GM21619 (cell line): ENCODE measurements around the gene EVI5.
A peak's percentile ranks its signal among the peaks of the same experiment; 100 is the strongest.
"Not testable (repeated sequence)": the region's sequence is repeated elsewhere in the genome, so short reads cannot be mapped to it uniquely, and the experiment has no call there.

Source experiments
- ATAC-seq: cut with Tn5 transposase; IDR thresholded peaks from one replicate; pipeline ENCODE4 v1.9.1; 2021; ENCODE audit not compliant: unreplicated experiment

The EVI5 gene

DNA sequence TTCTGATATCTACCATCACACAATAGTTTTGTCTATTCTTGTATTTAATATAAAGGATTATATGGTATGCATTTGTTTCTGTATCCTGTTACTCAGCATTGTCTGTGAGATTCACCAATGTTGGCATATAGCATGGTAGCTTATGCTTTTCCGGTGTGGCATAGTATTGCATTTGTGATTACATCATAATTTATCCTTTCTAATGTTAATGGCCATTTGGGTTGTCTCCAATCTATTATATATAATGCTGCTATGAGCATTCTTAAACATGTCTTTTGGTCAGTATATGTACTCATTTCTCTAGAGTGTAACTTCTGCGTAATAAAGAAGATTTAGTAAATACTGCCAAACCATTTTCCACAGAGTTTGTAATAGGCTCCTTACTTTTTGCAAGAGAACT lies 257.2 kb downstream of the EVI5 start:
- no peak for ATAC-seq

- not testable (repeated sequence) for ATAC-seq
These were observed 259.8 kb downstream of the EVI5 start for GRCh38 chr1:92524944-92525590.

- no peak for ATAC-seq
These were observed 265.9 kb downstream of the EVI5 start for GRCh38 chr1:92519043-92519442.

GRCh38 chr1:92516574-92516973 lies 268.3 kb downstream of the EVI5 start:
- no peak for ATAC-seq

DNA sequence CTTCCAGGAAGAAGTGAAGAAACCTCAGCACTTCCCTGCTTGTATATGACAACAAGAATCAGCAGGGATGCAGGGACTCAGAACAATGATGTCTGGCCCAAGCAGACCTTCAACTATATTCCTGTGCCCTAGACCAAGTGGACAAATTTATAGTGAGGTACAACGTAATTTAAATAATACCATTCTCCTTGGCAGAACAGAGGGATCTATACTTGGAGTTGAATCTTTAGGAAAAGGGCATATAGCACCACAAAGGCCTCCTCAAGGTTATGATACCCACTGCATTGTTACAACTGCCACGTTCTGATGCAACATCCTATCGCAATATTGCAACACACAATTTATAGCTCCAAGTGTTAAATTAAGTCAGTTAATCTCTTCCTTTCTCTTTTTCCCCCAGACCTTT lies 269.1 kb downstream of the EVI5 start:
- ATAC-seq = no peak

DNA sequence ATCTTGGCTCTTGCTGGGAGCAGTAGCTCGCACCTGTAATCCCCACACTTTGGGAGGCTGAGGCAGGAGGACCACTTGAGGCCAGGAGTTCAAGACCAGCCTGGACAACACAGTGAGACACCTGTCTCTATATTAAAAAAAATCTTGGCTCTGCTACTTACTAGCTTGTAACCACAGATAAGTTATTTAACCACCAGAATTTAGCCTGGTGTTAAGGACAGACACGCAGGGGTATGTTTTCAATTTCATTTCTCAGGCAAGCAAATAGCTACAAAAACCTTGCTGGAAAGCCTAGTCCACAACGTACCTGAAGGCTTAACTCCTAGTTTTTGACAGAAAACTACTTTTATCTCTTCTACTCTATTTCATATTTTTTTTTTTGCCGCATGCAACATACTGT lies 273.4 kb downstream of the EVI5 start:
- peak; percentile 82 for ATAC-seq

GRCh38 chr1:92509619-92510018 lies 275.3 kb downstream of the EVI5 start:
- ATAC-seq = no peak

DNA sequence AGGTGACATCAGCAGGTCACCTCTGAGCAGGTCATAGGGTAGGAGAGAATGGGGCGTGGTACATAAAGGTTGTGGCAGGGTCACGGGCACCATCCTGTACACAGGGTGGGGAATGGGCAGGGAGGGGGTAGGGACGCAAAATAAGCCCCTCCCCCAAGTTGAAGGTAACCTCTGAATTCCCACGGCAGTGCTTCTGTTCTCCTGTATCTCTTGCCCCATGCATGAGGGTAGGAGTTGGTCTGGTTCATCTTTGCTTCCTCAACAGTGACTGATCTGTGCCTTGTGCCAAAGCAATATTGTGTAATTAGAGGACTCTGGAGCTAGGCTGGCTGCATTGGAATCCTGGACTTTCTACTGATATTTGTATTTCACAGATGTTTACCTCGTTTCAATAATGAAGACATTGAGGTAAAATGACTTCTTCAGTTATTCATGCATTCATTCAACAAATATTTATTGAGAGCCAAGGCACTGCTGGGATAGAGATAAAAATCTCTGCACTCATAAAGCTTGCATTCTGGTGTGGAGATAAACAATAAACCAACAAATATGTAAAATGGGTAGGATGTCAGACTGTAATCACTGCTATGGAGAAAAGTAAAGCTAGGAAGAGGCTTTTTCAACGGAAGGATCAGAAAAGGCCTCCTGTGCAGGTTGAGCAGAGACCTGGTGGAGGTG lies 279.8 kb downstream of the EVI5 start:
- ATAC-seq = no peak

DNA sequence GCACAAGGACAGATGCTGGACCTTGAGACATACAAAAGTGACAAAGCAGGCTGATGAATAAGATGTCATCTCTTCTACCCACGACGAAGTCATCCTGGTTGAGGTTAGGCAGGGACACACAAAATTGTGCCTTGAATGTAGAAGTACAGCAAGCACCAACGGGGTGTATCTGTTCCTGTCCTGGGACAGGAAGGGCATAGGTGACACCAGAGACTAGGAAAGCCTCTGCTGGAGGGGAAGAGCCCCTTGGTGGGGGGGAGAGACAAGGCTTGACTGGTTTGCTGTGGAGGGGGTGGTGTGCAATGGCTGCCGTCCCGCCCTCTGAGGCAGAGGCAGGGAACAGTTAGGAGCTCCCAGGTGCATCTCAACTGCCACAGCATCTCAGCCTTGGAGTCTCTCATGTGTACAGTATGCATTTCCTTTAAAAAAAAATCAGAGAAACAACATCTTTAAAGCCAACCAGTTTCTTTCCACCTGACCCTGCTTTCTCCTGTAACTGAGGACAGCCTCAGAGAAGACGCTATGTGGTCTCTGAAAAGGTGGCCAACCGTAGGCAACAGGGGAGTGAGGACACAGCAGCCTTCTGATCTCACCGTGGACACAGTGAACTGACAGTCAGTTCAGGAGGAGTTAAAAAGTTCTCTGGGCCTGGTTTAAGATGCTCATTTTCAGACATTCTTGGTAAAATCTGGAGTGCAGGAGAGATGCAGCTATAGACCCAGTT lies 280.5 kb downstream of the EVI5 start:
- no peak for ATAC-seq

DNA sequence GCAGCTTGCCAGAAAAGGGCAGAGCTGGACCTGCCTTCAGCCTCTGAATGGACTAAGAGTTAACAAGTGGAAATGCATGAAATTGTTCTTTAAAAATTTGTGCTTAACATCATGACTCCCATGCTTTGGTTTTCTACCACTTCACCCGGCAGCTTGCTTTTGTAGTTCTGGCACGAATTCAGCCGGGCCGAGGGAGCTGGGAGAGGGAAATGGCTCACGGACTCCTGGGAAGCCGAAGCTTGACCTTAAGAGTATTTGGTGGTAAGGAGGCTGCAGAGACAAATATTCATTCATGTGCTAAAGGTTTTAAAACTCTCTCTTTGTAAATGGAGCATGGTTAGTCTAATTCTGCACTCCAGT lies 281.0 kb downstream of the EVI5 start:
- no peak for ATAC-seq

GRCh38 chr1:92503043-92503925 lies 281.6 kb downstream of the EVI5 start:
- ATAC-seq = no peak

- ATAC-seq = peak; percentile 61
These were observed 282.7 kb downstream of the EVI5 start for GRCh38 chr1:92502247-92502646.

- ATAC-seq = no peak
These were observed 284.4 kb downstream of the EVI5 start for GRCh38 chr1:92500552-92500951.

GRCh38 chr1:92495392-92496063 lies 289.4 kb downstream of the EVI5 start:
- ATAC-seq = no peak

- no peak for ATAC-seq
These were observed 290.3 kb downstream of the EVI5 start for GRCh38 chr1:92494485-92495141.

DNA sequence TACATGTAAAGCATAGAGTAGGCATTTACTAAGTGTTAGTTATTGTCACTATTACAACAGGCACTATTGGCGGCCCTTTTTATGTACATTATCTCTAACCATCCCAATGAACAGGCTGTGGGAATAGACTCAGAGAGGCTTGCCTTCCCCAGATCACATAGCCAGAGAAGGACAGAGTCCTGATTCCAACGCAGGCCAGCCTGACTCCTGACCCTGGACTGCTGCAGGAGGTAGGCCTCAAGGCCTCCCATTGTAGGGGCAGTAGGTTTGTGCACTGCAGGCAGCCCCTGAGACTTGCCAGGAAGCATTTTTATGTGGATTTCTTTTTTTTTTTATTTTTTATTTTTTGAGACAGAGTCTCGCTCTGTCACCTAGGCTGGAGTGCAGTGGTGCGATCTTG lies 291.8 kb downstream of the EVI5 start:
- ATAC-seq = no peak

- ATAC-seq = no peak
These were observed 296.1 kb downstream of the EVI5 start for GRCh38 chr1:92488832-92489231.

DNA sequence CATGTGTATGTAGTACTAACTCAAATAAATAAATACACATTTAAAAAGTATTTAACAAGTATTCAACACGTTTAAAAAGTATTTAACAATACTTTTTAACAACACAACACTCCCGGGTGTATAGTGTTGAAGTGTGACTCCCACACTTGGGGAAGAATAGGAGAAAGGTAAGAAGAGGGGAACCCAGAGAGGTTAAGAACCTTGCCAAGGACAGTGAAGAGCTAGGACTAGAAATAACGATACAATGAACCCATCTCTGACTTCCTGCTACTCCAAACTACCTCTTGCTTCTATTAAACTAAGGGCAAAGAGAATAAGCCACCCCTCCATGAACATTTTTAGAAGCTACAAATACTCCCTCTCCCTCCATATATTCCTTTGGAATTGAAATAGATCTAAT lies 296.5 kb downstream of the EVI5 start:
- no peak for ATAC-seq

DNA sequence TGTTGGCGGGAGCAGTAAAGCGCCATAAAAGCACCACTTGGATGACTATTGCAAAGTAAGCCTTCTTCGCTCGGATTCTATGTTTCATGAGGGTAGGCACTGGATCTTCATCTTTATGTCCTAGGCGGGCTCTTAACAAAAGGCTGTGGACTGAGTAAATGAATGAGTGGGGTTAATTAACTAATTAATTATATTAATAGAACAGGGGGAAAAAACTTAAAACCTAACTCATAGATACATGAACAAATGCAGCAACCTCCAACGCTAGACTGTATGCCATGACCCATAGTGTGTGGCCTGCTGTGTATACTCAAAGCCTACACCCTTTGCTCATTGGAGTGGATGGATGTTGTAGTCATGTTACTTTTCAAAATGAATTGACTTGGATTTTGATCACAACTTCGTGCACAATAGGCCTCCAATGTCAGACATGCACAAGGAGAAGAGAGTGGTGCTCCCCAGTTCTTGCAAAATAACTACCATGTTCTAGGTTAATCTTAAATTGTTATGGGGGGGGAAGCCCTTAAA lies 297.8 kb downstream of the EVI5 start:
- no peak for ATAC-seq
